Thymus (tissue), 11 donors: Measurements from ENCODE around the gene AADACL2. TPM values are rescaled to one million over a fixed set of nuclear protein-coding genes. Genes with fewer than 3 reads are reported as not detected.

ENCODE experiments used
- DNase-seq, 9 donors: peaks; one replicate each; pipeline ENCODE4 v3.0.0-alpha.2; 2013; ENCODE audit warnings: low spot score in 9 of 9, low read depth in 6 of 9, missing footprints in 1 of 9
- H3K27ac ChIP-seq, 2 donors: one replicate each; pipeline ENCODE4 v1.5.1; 2013; ENCODE audit warnings: control low read depth in 1 of 2, low read depth in 1 of 2, low read length in 1 of 2, mild to moderate bottlenecking in 1 of 2, moderate library complexity in 1 of 2
- H3K27me3 ChIP-seq, 2 donors: one replicate each; pipeline ENCODE4 v1.5.1; 2013; ENCODE audit warnings: low read length in 1 of 2; ENCODE audit not compliant: control insufficient read depth in 2 of 2, insufficient read depth in 1 of 2
- H3K36me3 ChIP-seq, 2 donors: one replicate each; pipeline ENCODE4 v1.5.1; 2013; ENCODE audit warnings: low read length in 1 of 2, mild to moderate bottlenecking in 1 of 2, moderate library complexity in 1 of 2; ENCODE audit not compliant: control insufficient read depth in 2 of 2, insufficient read depth in 2 of 2
- H3K4me1 ChIP-seq, 2 donors: one replicate each; pipeline ENCODE4 v1.5.1; 2013; ENCODE audit warnings: low read length in 2 of 2; ENCODE audit not compliant: control insufficient read depth in 2 of 2, insufficient read depth in 2 of 2
- H3K4me3 ChIP-seq, 2 donors: one replicate each; pipeline ENCODE4 v1.5.1; 2013; ENCODE audit warnings: low read length in 2 of 2, control low read depth in 1 of 2, mild to moderate bottlenecking in 1 of 2
- H3K9me3 ChIP-seq, 2 donors: one replicate each; pipeline ENCODE4 v1.5.1; 2013; ENCODE audit warnings: low read length in 1 of 2, mild to moderate bottlenecking in 1 of 2; ENCODE audit not compliant: control insufficient read depth in 2 of 2, insufficient read depth in 1 of 2
- WGBS: extraction: QIAGEN DNeasy Blood & Tissue Kit; methylation state at CpG from one replicate; pipeline ENCODE4 v1.1.7; 2013; 5-methylcytosine and 5-hydroxymethylcytosine counted together
- polyA plus RNA-seq: library from polyadenylated mRNA; stranded (reverse); fragments of 200-250 nt; gene quantifications from one replicate; pipeline ENCODE4 v1.2.3, GENCODE V29; 2013
- total RNA-seq: library from RNA; stranded (reverse); fragments of 120-200 nt; gene quantifications from one replicate; pipeline ENCODE4 v1.2.4, GENCODE V29; 2013
- donor health status: healthy.

AADACL2 gene
- total and polyA plus RNA-seq, 2 donors: 0.14 to 3.4 TPM

- no peak overlapping the region for H3K4me3 ChIP-seq
- no peak for DNase-seq
- H3K27me3 ChIP-seq: no peaks in the 10 kb centered on the region
- H3K27ac ChIP-seq: no peak overlapping the region
- no peaks in the 10 kb centered on the region for H3K4me1 ChIP-seq
- WGBS: 87% methylated on average over 8 of the region's 8 CpGs
- H3K36me3 ChIP-seq: no peaks in the 10 kb centered on the region
- H3K9me3 ChIP-seq: no peaks in the 10 kb centered on the region
Measured at GRCh38 chr3:151721294-151721693, 12.4 kb upstream of the AADACL2 start.

GRCh38 chr3:151722856-151723255 lies 10.9 kb upstream of the AADACL2 start:
- no peak overlapping the region for H3K4me3 ChIP-seq
- no peaks in the 10 kb centered on the region for H3K9me3 ChIP-seq
- H3K27ac ChIP-seq: no peak overlapping the region
- H3K36me3 ChIP-seq: no peaks in the 10 kb centered on the region
- H3K27me3 ChIP-seq: no peaks in the 10 kb centered on the region
- no peaks in the 10 kb centered on the region for H3K4me1 ChIP-seq
- 96% methylated on average over 2 of the region's 2 CpGs for WGBS
- no peak for DNase-seq

- WGBS: 93% methylated on average over 6 of the region's 6 CpGs
Measured at GRCh38 chr3:151724576-151725562, 8.9 kb upstream of the AADACL2 start.

GRCh38 chr3:151726016-151726415 lies 7.7 kb upstream of the AADACL2 start:
- no peaks in the 10 kb centered on the region for H3K27me3 ChIP-seq
- no peak overlapping the region for H3K4me3 ChIP-seq
- H3K27ac ChIP-seq: no peak overlapping the region
- H3K36me3 ChIP-seq: no peaks in the 10 kb centered on the region
- H3K4me1 ChIP-seq: no peaks in the 10 kb centered on the region
- H3K9me3 ChIP-seq: no peaks in the 10 kb centered on the region
- 94% methylated on average over 1 of the region's 1 CpG for WGBS
- DNase-seq: no peak

More at GRCh38 chr3:151724576-151725562, 8.9 kb upstream of the AADACL2 start:
- H3K9me3 ChIP-seq: no peaks in the 10 kb centered on the region
- no peak overlapping the region for H3K27ac ChIP-seq
- no peaks in the 10 kb centered on the region for H3K27me3 ChIP-seq
- H3K36me3 ChIP-seq: no peaks in the 10 kb centered on the region
- no peaks in the 10 kb centered on the region for H3K4me1 ChIP-seq
- DNase-seq: no peak
- no peak overlapping the region for H3K4me3 ChIP-seq

GRCh38 chr3:151732861-151733260 lies 866 bp upstream of the AADACL2 start:
- no peaks in the 10 kb centered on the region for H3K27me3 ChIP-seq
- no peaks in the 10 kb centered on the region for H3K4me1 ChIP-seq
- no peak overlapping the region for H3K4me3 ChIP-seq
- H3K36me3 ChIP-seq: no peaks in the 10 kb centered on the region
- H3K9me3 ChIP-seq: no peaks in the 10 kb centered on the region
- WGBS: over 99% methylated on average over 2 of the region's 2 CpGs
- H3K27ac ChIP-seq: no peak overlapping the region
- DNase-seq: no peak

- H3K9me3 ChIP-seq: no peaks in the 10 kb centered on the region
- no peaks in the 10 kb centered on the region for H3K27me3 ChIP-seq
- no peak for DNase-seq
- H3K36me3 ChIP-seq: no peaks in the 10 kb centered on the region
- no peak overlapping the region for H3K27ac ChIP-seq
- WGBS: 93% methylated on average over 4 of the region's 4 CpGs
- no peak overlapping the region for H3K4me3 ChIP-seq
- no peaks in the 10 kb centered on the region for H3K4me1 ChIP-seq
Measured at GRCh38 chr3:151740581-151740980, 6.9 kb downstream of the AADACL2 start.

- H3K4me1 ChIP-seq: no peaks in the 10 kb centered on the region
- H3K27me3 ChIP-seq: no peaks in the 10 kb centered on the region
- DNase-seq: no peak
- H3K4me3 ChIP-seq: no peak overlapping the region
- H3K27ac ChIP-seq: no peak overlapping the region
- H3K9me3 ChIP-seq: no peaks in the 10 kb centered on the region
- H3K36me3 ChIP-seq: no peaks in the 10 kb centered on the region
- 57% methylated on average over 4 of the region's 4 CpGs for WGBS
Measured at GRCh38 chr3:151743855-151744254, 10.1 kb downstream of the AADACL2 start.

- Histone ChIP-seq H3K36me3 (no peaks in the 10 kb centered on the region), H3K9me3 (no peaks in the 10 kb centered on the region), H3K27ac (no peak overlapping the region), H3K27me3 (no peaks in the 10 kb centered on the region), H3K4me1 (no peaks in the 10 kb centered on the region), H3K4me3 (no peak overlapping the region)
- WGBS: 96% methylated on average over 6 of the region's 6 CpGs
- no peak for DNase-seq
Measured at GRCh38 chr3:151750181-151750580, 16.5 kb downstream of the AADACL2 start.

GRCh38 chr3:151750678-151751077 lies 17.0 kb downstream of the AADACL2 start:
- H3K4me3 ChIP-seq: no peak overlapping the region
- DNase-seq: no peak
- WGBS: 97% methylated on average over 2 of the region's 2 CpGs
- no peaks in the 10 kb centered on the region for H3K36me3 ChIP-seq
- no peaks in the 10 kb centered on the region for H3K9me3 ChIP-seq
- H3K4me1 ChIP-seq: no peaks in the 10 kb centered on the region
- H3K27ac ChIP-seq: no peak overlapping the region
- no peaks in the 10 kb centered on the region for H3K27me3 ChIP-seq
